ENCODE measurements around the gene FARP1.

The FARP1 gene

DNA sequence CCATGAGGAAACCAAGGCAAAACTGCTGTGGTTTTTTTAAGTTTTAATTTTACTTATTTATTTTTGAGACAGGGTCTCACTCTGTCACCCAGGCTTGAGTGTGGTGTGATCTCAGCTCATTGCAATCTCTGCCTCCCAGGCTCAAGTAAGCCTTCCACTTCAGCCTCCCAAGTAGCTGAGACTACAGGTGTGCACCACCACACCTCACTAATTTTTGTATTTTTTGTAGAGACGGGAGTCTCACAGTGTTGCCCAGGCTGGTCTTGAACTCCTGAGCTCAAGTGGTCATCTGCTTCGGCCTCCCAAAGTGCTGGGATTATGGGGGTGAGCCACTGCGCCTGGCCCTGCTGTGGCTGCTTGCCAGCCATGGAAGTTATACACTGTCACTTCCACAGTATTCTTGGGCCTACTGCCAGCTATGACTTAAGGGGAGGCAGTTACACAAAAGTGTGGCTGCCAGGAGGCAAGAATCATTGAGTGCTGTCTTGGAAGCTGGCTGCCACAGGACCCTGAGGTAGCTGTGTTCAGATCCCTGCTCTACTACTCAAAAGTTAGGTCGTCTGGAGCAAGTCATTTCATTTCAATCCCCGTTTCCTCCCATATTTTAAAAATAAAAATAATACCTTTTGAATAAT is 12.7 kb downstream of the FARP1 start:
- Histone ChIP-seq H3K9me2 (replicated peaks; ENCODE audit: control insufficient read depth, low read length) (no peaks in the 10 kb centered on the region), H3K4me1 (ENCODE audit: control insufficient read depth, low read length) (no peaks in the 10 kb centered on the region), H3F3A (ENCODE audit: control insufficient read depth, insufficient read depth) (no peaks in the 10 kb centered on the region), H4K20me1 (ENCODE audit: control insufficient read depth, insufficient read depth, low read depth, low read length) (no peaks in the 10 kb centered on the region), H3K36me3 (ENCODE audit: control insufficient read depth, low read length) (no peaks in the 10 kb centered on the region), H3K9me3 (ENCODE audit: control insufficient read depth, insufficient read depth, low read length) (no peaks in the 10 kb centered on the region), H3K27ac (ENCODE audit: low read depth, low read length) (no peak overlapping the region), H3K27me3 (ENCODE audit: control insufficient read depth, low read length) (no peaks in the 10 kb centered on the region), H3K4me3 (ENCODE audit: low read length) (no peak overlapping the region), H3K79me2 (ENCODE audit: control insufficient read depth, low read length) (no peaks in the 10 kb centered on the region), H3K4me2 (ENCODE audit: low read length) (no peak overlapping the region)
- TF ChIP-seq EZH2phosphoT487 (IDR thresholded peaks at IDR 0.05; ENCODE audit: borderline replicate concordance, low read length): no peak

DNA sequence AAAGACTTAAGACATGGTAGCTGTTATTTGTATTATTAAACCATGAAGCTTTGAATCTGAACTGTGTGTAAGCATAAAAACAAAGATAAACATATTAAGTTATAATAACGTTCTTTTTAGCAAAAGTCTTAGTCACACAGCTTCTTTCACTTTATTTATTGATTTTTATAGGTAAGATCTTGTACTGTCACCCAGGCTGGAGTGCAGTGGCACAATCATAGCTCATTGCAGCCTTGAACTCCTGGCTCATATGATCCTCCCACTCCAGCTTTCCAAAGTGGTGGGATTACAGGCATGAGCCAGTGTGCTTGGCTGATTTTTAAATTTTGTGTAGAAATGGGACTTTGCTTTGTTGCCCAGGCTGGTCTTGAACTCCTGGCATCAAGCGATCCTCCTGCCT is 13.4 kb downstream of the FARP1 start:
- H3K27ac ChIP-seq (ENCODE audit: low read depth, low read length): no peak overlapping the region
- no peaks in the 10 kb centered on the region for H3F3A ChIP-seq (ENCODE audit: control insufficient read depth, insufficient read depth)
- H3K79me2 ChIP-seq (ENCODE audit: control insufficient read depth, low read length): no peaks in the 10 kb centered on the region
- H3K27me3 ChIP-seq (ENCODE audit: control insufficient read depth, low read length): no peaks in the 10 kb centered on the region
- no peaks in the 10 kb centered on the region for H4K20me1 ChIP-seq (ENCODE audit: control insufficient read depth, insufficient read depth, low read depth, low read length)
- TF ChIP-seq, protein P1, sequence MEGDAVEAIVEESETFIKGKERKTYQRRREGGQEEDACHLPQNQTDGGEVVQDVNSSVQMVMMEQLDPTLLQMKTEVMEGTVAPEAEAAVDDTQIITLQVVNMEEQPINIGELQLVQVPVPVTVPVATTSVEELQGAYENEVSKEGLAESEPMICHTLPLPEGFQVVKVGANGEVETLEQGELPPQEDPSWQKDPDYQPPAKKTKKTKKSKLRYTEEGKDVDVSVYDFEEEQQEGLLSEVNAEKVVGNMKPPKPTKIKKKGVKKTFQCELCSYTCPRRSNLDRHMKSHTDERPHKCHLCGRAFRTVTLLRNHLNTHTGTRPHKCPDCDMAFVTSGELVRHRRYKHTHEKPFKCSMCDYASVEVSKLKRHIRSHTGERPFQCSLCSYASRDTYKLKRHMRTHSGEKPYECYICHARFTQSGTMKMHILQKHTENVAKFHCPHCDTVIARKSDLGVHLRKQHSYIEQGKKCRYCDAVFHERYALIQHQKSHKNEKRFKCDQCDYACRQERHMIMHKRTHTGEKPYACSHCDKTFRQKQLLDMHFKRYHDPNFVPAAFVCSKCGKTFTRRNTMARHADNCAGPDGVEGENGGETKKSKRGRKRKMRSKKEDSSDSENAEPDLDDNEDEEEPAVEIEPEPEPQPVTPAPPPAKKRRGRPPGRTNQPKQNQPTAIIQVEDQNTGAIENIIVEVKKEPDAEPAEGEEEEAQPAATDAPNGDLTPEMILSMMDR (IDR thresholded peaks at IDR 0.05; ENCODE audit: low read depth, low read length, poor library complexity, severe bottlenecking): no peak
- no peak for TF ChIP-seq EZH2phosphoT487 (IDR thresholded peaks at IDR 0.05; ENCODE audit: borderline replicate concordance, low read length)
- H3K4me1 ChIP-seq (ENCODE audit: control insufficient read depth, low read length): no peaks in the 10 kb centered on the region
- H3K4me2 ChIP-seq (ENCODE audit: low read length): no peak overlapping the region
- no peaks in the 10 kb centered on the region for H3K9me2 ChIP-seq (replicated peaks; ENCODE audit: control insufficient read depth, low read length)
- no peaks in the 10 kb centered on the region for H3K9me3 ChIP-seq (ENCODE audit: control insufficient read depth, insufficient read depth, low read length)
- no peak overlapping the region for H3K4me3 ChIP-seq (ENCODE audit: low read length)
- no peaks in the 10 kb centered on the region for H3K36me3 ChIP-seq (ENCODE audit: control insufficient read depth, low read length)

DNA sequence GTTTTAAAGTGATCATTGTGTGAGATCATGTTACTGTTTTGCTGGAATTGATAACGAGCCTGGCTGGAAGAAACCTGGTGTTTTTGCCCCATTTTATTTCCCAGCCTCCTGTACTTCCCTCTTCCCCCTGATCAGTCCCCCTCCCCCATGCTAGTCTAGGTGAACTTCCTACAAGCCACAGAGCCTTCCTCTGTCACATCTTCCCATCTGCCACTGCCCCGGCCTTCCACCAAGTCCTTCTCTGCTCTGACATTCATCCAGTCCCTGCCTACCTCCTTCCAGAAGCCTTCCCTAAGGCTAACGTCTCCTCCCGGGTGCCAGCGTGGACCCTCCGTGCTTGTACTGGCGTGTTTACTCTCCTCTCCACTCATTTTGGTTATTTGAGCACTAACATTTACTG is 14.3 kb downstream of the FARP1 start:
- Histone ChIP-seq H3K9me2 (replicated peaks; ENCODE audit: control insufficient read depth, low read length) (no peaks in the 10 kb centered on the region), H3K4me1 (ENCODE audit: control insufficient read depth, low read length) (no peaks in the 10 kb centered on the region), H4K20me1 (ENCODE audit: control insufficient read depth, insufficient read depth, low read depth, low read length) (no peaks in the 10 kb centered on the region), H3K9me3 (ENCODE audit: control insufficient read depth, insufficient read depth, low read length) (no peaks in the 10 kb centered on the region), H3K79me2 (ENCODE audit: control insufficient read depth, low read length) (no peaks in the 10 kb centered on the region), H3K4me3 (ENCODE audit: low read length) (no peak overlapping the region), H3K27ac (ENCODE audit: low read depth, low read length) (no peak overlapping the region), H3K4me2 (ENCODE audit: low read length) (no peak overlapping the region), H3F3A (ENCODE audit: control insufficient read depth, insufficient read depth) (no peaks in the 10 kb centered on the region), H3K36me3 (ENCODE audit: control insufficient read depth, low read length) (no peaks in the 10 kb centered on the region), H3K27me3 (ENCODE audit: control insufficient read depth, low read length) (no peaks in the 10 kb centered on the region)
- TF ChIP-seq EZH2phosphoT487 (IDR thresholded peaks at IDR 0.05; ENCODE audit: borderline replicate concordance, low read length): no peak
- TF ChIP-seq, protein P1 (IDR thresholded peaks at IDR 0.05; ENCODE audit: low read depth, low read length, poor library complexity, severe bottlenecking): no peak

DNA sequence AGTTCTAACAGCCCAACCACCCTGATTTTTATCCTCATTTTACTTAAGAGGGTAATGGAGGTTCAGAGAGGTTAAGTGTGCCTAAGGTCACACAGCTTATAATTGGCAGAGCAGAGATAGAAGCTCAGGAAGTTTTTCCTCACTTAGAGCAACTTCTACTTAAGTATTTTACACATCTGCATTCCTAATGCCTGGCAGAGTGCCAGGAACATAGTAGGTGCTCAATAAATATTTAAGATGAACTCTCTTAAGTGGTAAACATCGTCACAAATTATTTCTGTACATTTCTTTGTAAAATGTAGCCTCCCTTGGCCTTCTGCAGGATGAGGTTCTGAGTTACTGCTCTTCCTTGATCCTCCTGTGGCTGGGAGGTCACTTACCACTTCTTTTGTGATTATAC is 14.7 kb downstream of the FARP1 start:
- no peaks in the 10 kb centered on the region for H3F3A ChIP-seq (ENCODE audit: control insufficient read depth, insufficient read depth)
- no peaks in the 10 kb centered on the region for H3K36me3 ChIP-seq (ENCODE audit: control insufficient read depth, low read length)
- no peaks in the 10 kb centered on the region for H3K27me3 ChIP-seq (ENCODE audit: control insufficient read depth, low read length)
- H3K9me3 ChIP-seq (ENCODE audit: control insufficient read depth, insufficient read depth, low read length): no peaks in the 10 kb centered on the region
- no peaks in the 10 kb centered on the region for H3K4me1 ChIP-seq (ENCODE audit: control insufficient read depth, low read length)
- H3K4me2 ChIP-seq (ENCODE audit: low read length): no peak overlapping the region
- H3K4me3 ChIP-seq (ENCODE audit: low read length): no peak overlapping the region
- H4K20me1 ChIP-seq (ENCODE audit: control insufficient read depth, insufficient read depth, low read depth, low read length): no peaks in the 10 kb centered on the region
- no peak overlapping the region for H3K27ac ChIP-seq (ENCODE audit: low read depth, low read length)
- no peaks in the 10 kb centered on the region for H3K9me2 ChIP-seq (replicated peaks; ENCODE audit: control insufficient read depth, low read length)
- TF ChIP-seq EZH2phosphoT487 (IDR thresholded peaks at IDR 0.05; ENCODE audit: borderline replicate concordance, low read length): no peak
- TF ChIP-seq, protein P1 (IDR thresholded peaks at IDR 0.05; ENCODE audit: low read depth, low read length, poor library complexity, severe bottlenecking): no peak
- no peaks in the 10 kb centered on the region for H3K79me2 ChIP-seq (ENCODE audit: control insufficient read depth, low read length)

Data from DOHH2 (cell line).